ENCODE results near the gene POLK. TPM values are rescaled to one million over a fixed set of nuclear protein-coding genes. Genes with fewer than 3 reads are reported as not detected.

Gene POLK
- total RNA-seq, 1 donor from 2014 or later: 27.6 TPM

GRCh38 chr5:75469017-75469416, 42.7 kb upstream of the POLK start:
- Histone ChIP-seq H3K36me3 (ENCODE audit: insufficient read depth, low read length) (no peaks in the 10 kb centered on the region), H3K9me3 (ENCODE audit: insufficient read depth, low read depth, low read length) (peaks cover 6% of the 10 kb centered on the region), H3K4me2 (ENCODE audit: low read length) (no peak overlapping the region), H3K79me2 (ENCODE audit: insufficient read depth, low read length) (peaks cover 60% of the 10 kb centered on the region), H3K9ac (ENCODE audit: low read length) (no peak overlapping the region), H3K27me3 (ENCODE audit: insufficient read depth, low read length) (no peaks in the 10 kb centered on the region), H3K4me1 (ENCODE audit: insufficient read depth, low read length) (no peaks in the 10 kb centered on the region), H4K20me1 (ENCODE audit: insufficient read depth, low read length) (peaks cover 71% of the 10 kb centered on the region), H2AFZ (ENCODE audit: low read depth, low read length) (no peak overlapping the region), H3K27ac (ENCODE audit: low read depth, low read length) (no peak overlapping the region), H3K4me3 (ENCODE audit: insufficient read depth, low read depth, low read length) (no peak overlapping the region)
- FAIRE-seq (no peak), DNase-seq (ENCODE audit: low read depth) (no peak)
- H3K27ac Mint-ChIP-seq (ENCODE audit: unreplicated experiment): no peak overlapping the region
- no peak for TF ChIP-seq EZH2 (IDR thresholded peaks at IDR 0.05; ENCODE audit: insufficient read depth, low read length)
- TF ChIP-seq CTCF (IDR thresholded peaks at IDR 0.05; ENCODE audit: insufficient read depth, low read depth, low read length): no peak
- H3K4me3 Mint-ChIP-seq (ENCODE audit: unreplicated experiment): no peak overlapping the region
- peaks cover 6% of the 10 kb centered on the region for H3K9me3 Mint-ChIP-seq (ENCODE audit: unreplicated experiment)
- H3K36me3 Mint-ChIP-seq (ENCODE audit: low read depth, unreplicated experiment): peaks cover 8% of the 10 kb centered on the region
- H3K27me3 Mint-ChIP-seq (ENCODE audit: low read depth, unreplicated experiment): no peaks in the 10 kb centered on the region
- peaks cover 3% of the 10 kb centered on the region for H3K4me1 Mint-ChIP-seq (ENCODE audit: low read depth, unreplicated experiment)

- no peak overlapping the region for H3K27ac Mint-ChIP-seq (ENCODE audit: unreplicated experiment)
- Histone ChIP-seq H3K9me3 (ENCODE audit: insufficient read depth, low read depth, low read length) (peaks cover 6% of the 10 kb centered on the region), H3K27me3 (ENCODE audit: insufficient read depth, low read length) (no peaks in the 10 kb centered on the region), H3K79me2 (ENCODE audit: insufficient read depth, low read length) (peaks cover 53% of the 10 kb centered on the region), H4K20me1 (ENCODE audit: insufficient read depth, low read length) (peaks cover 56% of the 10 kb centered on the region), H3K4me2 (ENCODE audit: low read length) (no peak overlapping the region), H2AFZ (ENCODE audit: low read depth, low read length) (no peak overlapping the region), H3K4me1 (ENCODE audit: insufficient read depth, low read length) (no peaks in the 10 kb centered on the region), H3K9ac (ENCODE audit: low read length) (no peak overlapping the region), H3K36me3 (ENCODE audit: insufficient read depth, low read length) (no peaks in the 10 kb centered on the region), H3K27ac (ENCODE audit: low read depth, low read length) (no peak overlapping the region), H3K4me3 (ENCODE audit: insufficient read depth, low read depth, low read length) (no peak overlapping the region)
- H3K4me1 Mint-ChIP-seq (ENCODE audit: low read depth, unreplicated experiment): peaks cover 2% of the 10 kb centered on the region
- H3K4me3 Mint-ChIP-seq (ENCODE audit: unreplicated experiment): no peak overlapping the region
- DNase-seq (ENCODE audit: low read depth) (no peak), FAIRE-seq (no peak)
- peaks cover 8% of the 10 kb centered on the region for H3K36me3 Mint-ChIP-seq (ENCODE audit: low read depth, unreplicated experiment)
- H3K27me3 Mint-ChIP-seq (ENCODE audit: low read depth, unreplicated experiment): no peaks in the 10 kb centered on the region
- H3K9me3 Mint-ChIP-seq (ENCODE audit: unreplicated experiment): peaks cover 6% of the 10 kb centered on the region
- no peak for TF ChIP-seq CTCF (IDR thresholded peaks at IDR 0.05; ENCODE audit: insufficient read depth, low read depth, low read length)
- no peak for TF ChIP-seq EZH2 (IDR thresholded peaks at IDR 0.05; ENCODE audit: insufficient read depth, low read length)
Measured at GRCh38 chr5:75471193-75471592, 40.5 kb upstream of the POLK start.

GRCh38 chr5:75472973-75473372, 38.7 kb upstream of the POLK start:
- H3K36me3 ChIP-seq (ENCODE audit: insufficient read depth, low read length): no peaks in the 10 kb centered on the region
- H2AFZ ChIP-seq (ENCODE audit: low read depth, low read length): no peak overlapping the region
- Mint-ChIP-seq H3K27me3 (ENCODE audit: low read depth, unreplicated experiment) (no peaks in the 10 kb centered on the region), H3K27ac (ENCODE audit: unreplicated experiment) (no peak overlapping the region), H3K9me3 (ENCODE audit: unreplicated experiment) (peaks cover 6% of the 10 kb centered on the region), H3K36me3 (ENCODE audit: low read depth, unreplicated experiment) (peaks cover 8% of the 10 kb centered on the region), H3K4me1 (ENCODE audit: low read depth, unreplicated experiment) (no peaks in the 10 kb centered on the region), H3K4me3 (ENCODE audit: unreplicated experiment) (no peak overlapping the region)
- H4K20me1 ChIP-seq (ENCODE audit: insufficient read depth, low read length): peaks cover 56% of the 10 kb centered on the region
- FAIRE-seq (no peak), DNase-seq (ENCODE audit: low read depth) (no peak)
- H3K4me2 ChIP-seq (ENCODE audit: low read length): no peak overlapping the region
- no peak overlapping the region for H3K9ac ChIP-seq (ENCODE audit: low read length)
- H3K27me3 ChIP-seq (ENCODE audit: insufficient read depth, low read length): no peaks in the 10 kb centered on the region
- H3K79me2 ChIP-seq (ENCODE audit: insufficient read depth, low read length): peaks cover 44% of the 10 kb centered on the region
- H3K27ac ChIP-seq (ENCODE audit: low read depth, low read length): no peak overlapping the region
- no peak for TF ChIP-seq EZH2 (IDR thresholded peaks at IDR 0.05; ENCODE audit: insufficient read depth, low read length)
- TF ChIP-seq CTCF (IDR thresholded peaks at IDR 0.05; ENCODE audit: insufficient read depth, low read depth, low read length): no peak
- no peak overlapping the region for H3K4me3 ChIP-seq (ENCODE audit: insufficient read depth, low read depth, low read length)
- peaks cover 6% of the 10 kb centered on the region for H3K9me3 ChIP-seq (ENCODE audit: insufficient read depth, low read depth, low read length)
- H3K4me1 ChIP-seq (ENCODE audit: insufficient read depth, low read length): no peaks in the 10 kb centered on the region

Data from astrocyte (in vitro differentiated cells and primary cell).